Astrocyte (in vitro differentiated cells and primary cell): ENCODE data around the gene RAET1G. TPM values are rescaled to one million over a fixed set of nuclear protein-coding genes. Genes with fewer than 3 reads are reported as not detected.

Experiments
- DNase-seq: peaks from one replicate; pipeline ENCODE4 v3.0.0-alpha.2; 2010; ENCODE audit warnings: low read depth
- FAIRE-seq: peaks from 2 replicates; lab custom pipeline; 2011; peaks lifted over from hg19 to GRCh38; lab: Jason Lieb, UNC
- H2AFZ ChIP-seq: 2 replicates; pipeline ENCODE4 v1.6.0; 2012; ENCODE audit warnings: low read depth, low read length, inconsistent platforms
- H3K27ac ChIP-seq: 2 replicates; pipeline ENCODE4 v1.5.1; 2011; ENCODE audit warnings: low read depth, low read length, inconsistent platforms
- H3K27me3 ChIP-seq: 2 replicates; pipeline ENCODE4 v1.6.0; 2011; ENCODE audit warnings: low read length, inconsistent platforms; ENCODE audit not compliant: insufficient read depth
- H3K36me3 ChIP-seq: 2 replicates; pipeline ENCODE4 v1.5.1; 2011; ENCODE audit warnings: low read length, inconsistent platforms; ENCODE audit not compliant: insufficient read depth
- H3K4me1 ChIP-seq: 2 replicates; pipeline ENCODE4 v1.5.1; 2011; ENCODE audit warnings: low read length, inconsistent platforms; ENCODE audit not compliant: insufficient read depth
- H3K4me2 ChIP-seq: 2 replicates; pipeline ENCODE4 v1.6.0; 2012; ENCODE audit warnings: low read length, inconsistent platforms
- H3K4me3 ChIP-seq: 2 replicates; pipeline ENCODE4 v1.5.1; 2011; ENCODE audit warnings: low read depth, mild to moderate bottlenecking, low read length, inconsistent platforms; ENCODE audit not compliant: insufficient read depth
- H3K79me2 ChIP-seq: 2 replicates; pipeline ENCODE4 v1.6.0; 2012; ENCODE audit warnings: mild to moderate bottlenecking, low read length, inconsistent platforms; ENCODE audit not compliant: insufficient read depth
- H3K9ac ChIP-seq: 2 replicates; pipeline ENCODE4 v1.6.0; 2012; ENCODE audit warnings: mild to moderate bottlenecking, low read length, inconsistent platforms
- H3K9me3 ChIP-seq: 2 replicates; pipeline ENCODE4 v1.5.1; 2012; ENCODE audit warnings: low read depth, mild to moderate bottlenecking, low read length, inconsistent platforms; ENCODE audit not compliant: insufficient read depth
- H4K20me1 ChIP-seq: 2 replicates; pipeline ENCODE4 v1.6.0; 2012; ENCODE audit warnings: low read length, inconsistent platforms; ENCODE audit not compliant: insufficient read depth
- H3K27ac Mint-ChIP-seq: one replicate; pipeline ENCODE4 v1.8.0; 2021; ENCODE audit warnings: mild to moderate bottlenecking, mixed read lengths; ENCODE audit not compliant: unreplicated experiment
- H3K27me3 Mint-ChIP-seq: one replicate; pipeline ENCODE4 v1.8.0; 2021; ENCODE audit warnings: low read depth, mixed read lengths; ENCODE audit not compliant: unreplicated experiment
- H3K36me3 Mint-ChIP-seq: one replicate; pipeline ENCODE4 v1.8.0; 2021; ENCODE audit warnings: low read depth, mixed read lengths; ENCODE audit not compliant: unreplicated experiment
- H3K4me1 Mint-ChIP-seq: one replicate; pipeline ENCODE4 v1.8.0; 2021; ENCODE audit warnings: low read depth, mixed read lengths; ENCODE audit not compliant: unreplicated experiment
- H3K4me3 Mint-ChIP-seq: one replicate; pipeline ENCODE4 v1.8.0; 2021; ENCODE audit warnings: mild to moderate bottlenecking, moderate library complexity, mixed read lengths; ENCODE audit not compliant: unreplicated experiment
- H3K9me3 Mint-ChIP-seq: one replicate; pipeline ENCODE4 v1.8.0; 2021; ENCODE audit warnings: mild to moderate bottlenecking, mixed read lengths; ENCODE audit not compliant: unreplicated experiment
- CTCF ChIP-seq: IDR thresholded peaks from 2 replicates; pipeline ENCODE4 v1.5.1; 2011; ENCODE audit warnings: low read depth, mild to moderate bottlenecking, inconsistent platforms, low read length, moderate library complexity; ENCODE audit not compliant: insufficient read depth
- EZH2 ChIP-seq: IDR thresholded peaks from 2 replicates; pipeline ENCODE4 v1.6.1; 2012; ENCODE audit warnings: mild to moderate bottlenecking, low read length, inconsistent platforms; ENCODE audit not compliant: insufficient read depth
- total RNA-seq: library from RNA; stranded (reverse); gene quantifications from 2 replicates; pipeline ENCODE4 v1.2.1, GENCODE V29; 2021

RAET1G gene
- total RNA-seq, 1 donor from 2014 or later, result not detected

GRCh38 chr6:149907317-149907716 lies 15.6 kb downstream of the RAET1G start:
- no peak overlapping the region for H3K27ac ChIP-seq
- no peak overlapping the region for H3K4me3 Mint-ChIP-seq
- no peak overlapping the region for H3K4me2 ChIP-seq
- no peak for DNase-seq
- H3K36me3 Mint-ChIP-seq, result no peaks in the 10 kb centered on the region
- TF ChIP-seq EZH2 (no peak), CTCF (no peak)
- no peak overlapping the region for H3K9ac ChIP-seq
- peaks cover 10% of the 10 kb centered on the region for H3K9me3 ChIP-seq
- no peaks in the 10 kb centered on the region for H3K4me1 Mint-ChIP-seq
- no peaks in the 10 kb centered on the region for H3K27me3 ChIP-seq
- no peaks in the 10 kb centered on the region for H3K4me1 ChIP-seq
- H4K20me1 ChIP-seq, result no peaks in the 10 kb centered on the region
- H3K36me3 ChIP-seq, result no peaks in the 10 kb centered on the region
- H3K9me3 Mint-ChIP-seq, result peaks cover 12% of the 10 kb centered on the region
- no peaks in the 10 kb centered on the region for H3K79me2 ChIP-seq
- H3K27me3 Mint-ChIP-seq, result peaks cover 59% of the 10 kb centered on the region
- no peak overlapping the region for H3K4me3 ChIP-seq
- H2AFZ ChIP-seq, result no peak overlapping the region
- FAIRE-seq, result no peak
- H3K27ac Mint-ChIP-seq, result no peak overlapping the region

GRCh38 chr6:149906405-149906804 lies 16.5 kb downstream of the RAET1G start:
- DNase-seq (no peak), FAIRE-seq (no peak)
- Histone ChIP-seq H3K27me3 (no peaks in the 10 kb centered on the region), H3K9me3 (peaks cover 10% of the 10 kb centered on the region), H4K20me1 (no peaks in the 10 kb centered on the region), H2AFZ (no peak overlapping the region), H3K79me2 (no peaks in the 10 kb centered on the region), H3K4me1 (no peaks in the 10 kb centered on the region), H3K9ac (no peak overlapping the region), H3K36me3 (no peaks in the 10 kb centered on the region), H3K27ac (no peak overlapping the region), H3K4me2 (no peak overlapping the region), H3K4me3 (no peak overlapping the region)
- Mint-ChIP-seq H3K36me3 (no peaks in the 10 kb centered on the region), H3K9me3 (peaks cover 12% of the 10 kb centered on the region), H3K4me3 (no peak overlapping the region), H3K27me3 (peaks cover 61% of the 10 kb centered on the region), H3K4me1 (no peaks in the 10 kb centered on the region), H3K27ac (no peak overlapping the region)
- TF ChIP-seq CTCF (no peak), EZH2 (no peak)

GRCh38 chr6:149905911-149906371 lies 17.0 kb downstream of the RAET1G start:
- Histone ChIP-seq H3K9me3 (peaks cover 10% of the 10 kb centered on the region), H3K27me3 (no peaks in the 10 kb centered on the region), H3K4me3 (no peak overlapping the region), H4K20me1 (no peaks in the 10 kb centered on the region), H3K4me2 (no peak overlapping the region), H3K9ac (no peak overlapping the region), H3K36me3 (no peaks in the 10 kb centered on the region), H2AFZ (no peak overlapping the region), H3K79me2 (no peaks in the 10 kb centered on the region), H3K27ac (no peak overlapping the region), H3K4me1 (no peaks in the 10 kb centered on the region)
- TF ChIP-seq CTCF, result no peak
- H3K4me3 Mint-ChIP-seq, result no peak overlapping the region
- FAIRE-seq (no peak), DNase-seq (no peak)
- H3K36me3 Mint-ChIP-seq, result no peaks in the 10 kb centered on the region
- no peaks in the 10 kb centered on the region for H3K4me1 Mint-ChIP-seq
- no peak overlapping the region for H3K27ac Mint-ChIP-seq
- peaks cover 59% of the 10 kb centered on the region for H3K27me3 Mint-ChIP-seq
- peaks cover 12% of the 10 kb centered on the region for H3K9me3 Mint-ChIP-seq
